HFFc6 (cell line): ENCODE results near the gene MEGF9. TPM values are rescaled to one million over a fixed set of nuclear protein-coding genes. Genes with fewer than 3 reads are reported as not detected.

Experiments
- DNase-seq: peaks from one replicate; pipeline ENCODE4 v3.0.0-alpha.2; 2018
- H3K27ac Mint-ChIP-seq: 2 replicates; pipeline ENCODE4 v1.8.0; 2020; ENCODE audit warnings: mild to moderate bottlenecking, mixed read lengths
- H3K27me3 Mint-ChIP-seq: 2 replicates; pipeline ENCODE4 v1.8.0; 2021; ENCODE audit warnings: mild to moderate bottlenecking, moderate library complexity, mixed read lengths; ENCODE audit not compliant: insufficient read depth
- H3K36me3 Mint-ChIP-seq: 2 replicates; pipeline ENCODE4 v1.8.0; 2021; ENCODE audit warnings: low read depth, mixed read lengths
- H3K4me1 Mint-ChIP-seq: 2 replicates; pipeline ENCODE4 v1.8.0; 2020; ENCODE audit warnings: low read depth, mixed read lengths
- H3K4me3 Mint-ChIP-seq: 2 replicates; pipeline ENCODE4 v1.8.0; 2020; ENCODE audit warnings: mild to moderate bottlenecking, moderate library complexity, mixed read lengths
- H3K9me3 Mint-ChIP-seq: 2 replicates; pipeline ENCODE4 v1.8.0; 2020; ENCODE audit warnings: mild to moderate bottlenecking, mixed read lengths
- CTCF ChIP-seq: fragments of 200-600 bp; sonication (generic); IDR thresholded peaks from 2 replicates; pipeline ENCODE4 v1.5.0; 2021; ENCODE audit warnings: antibody characterized with exemption, mild to moderate bottlenecking
- total RNA-seq, 6 experiments: library from RNA; stranded (reverse); fragmentation: NEBNext Ultra II Directional; extraction: Animal tissue kit (Norgen Biotek cat#: 25700); gene quantifications; 2 replicates in 1 of 6; 3 replicates in 5 of 6; pipeline ENCODE4 v1.2.3, GENCODE V29; 2021

MEGF9 gene
- total RNA-seq, 6 experiments from 2014 or later: 5.1 to 9.8 (median 8.8) TPM

GRCh38 chr9:120603591-120603990 is 110.7 kb downstream of the MEGF9 start:
- Mint-ChIP-seq H3K27ac (no peak overlapping the region), H3K4me1 (peaks cover 14% of the 10 kb centered on the region), H3K9me3 (no peaks in the 10 kb centered on the region), H3K36me3 (peaks cover 7% of the 10 kb centered on the region), H3K27me3 (no peaks in the 10 kb centered on the region), H3K4me3 (no peak overlapping the region)
- no peak for TF ChIP-seq CTCF
- no peak for DNase-seq

- DNase-seq: no peak
- H3K27ac Mint-ChIP-seq: no peak overlapping the region
- H3K9me3 Mint-ChIP-seq: no peaks in the 10 kb centered on the region
- no peak overlapping the region for H3K4me3 Mint-ChIP-seq
- TF ChIP-seq CTCF: no peak
- no peaks in the 10 kb centered on the region for H3K27me3 Mint-ChIP-seq
- H3K36me3 Mint-ChIP-seq: peaks cover 7% of the 10 kb centered on the region
- peaks cover 8% of the 10 kb centered on the region for H3K4me1 Mint-ChIP-seq
Observed at GRCh38 chr9:120603010-120603409, 111.3 kb downstream of the MEGF9 start.

- Mint-ChIP-seq H3K36me3 (no peaks in the 10 kb centered on the region), H3K9me3 (no peaks in the 10 kb centered on the region), H3K4me3 (no peak overlapping the region), H3K27ac (no peak overlapping the region), H3K27me3 (no peaks in the 10 kb centered on the region; the same call in 1 of the 2 replicates), H3K4me1 (peaks cover 3% of the 10 kb centered on the region; the same call in 1 of the 2 replicates)
- no peak for TF ChIP-seq CTCF
- DNase-seq: no peak
Observed at GRCh38 chr9:120593955-120594277, 120.4 kb downstream of the MEGF9 start.

DNA sequence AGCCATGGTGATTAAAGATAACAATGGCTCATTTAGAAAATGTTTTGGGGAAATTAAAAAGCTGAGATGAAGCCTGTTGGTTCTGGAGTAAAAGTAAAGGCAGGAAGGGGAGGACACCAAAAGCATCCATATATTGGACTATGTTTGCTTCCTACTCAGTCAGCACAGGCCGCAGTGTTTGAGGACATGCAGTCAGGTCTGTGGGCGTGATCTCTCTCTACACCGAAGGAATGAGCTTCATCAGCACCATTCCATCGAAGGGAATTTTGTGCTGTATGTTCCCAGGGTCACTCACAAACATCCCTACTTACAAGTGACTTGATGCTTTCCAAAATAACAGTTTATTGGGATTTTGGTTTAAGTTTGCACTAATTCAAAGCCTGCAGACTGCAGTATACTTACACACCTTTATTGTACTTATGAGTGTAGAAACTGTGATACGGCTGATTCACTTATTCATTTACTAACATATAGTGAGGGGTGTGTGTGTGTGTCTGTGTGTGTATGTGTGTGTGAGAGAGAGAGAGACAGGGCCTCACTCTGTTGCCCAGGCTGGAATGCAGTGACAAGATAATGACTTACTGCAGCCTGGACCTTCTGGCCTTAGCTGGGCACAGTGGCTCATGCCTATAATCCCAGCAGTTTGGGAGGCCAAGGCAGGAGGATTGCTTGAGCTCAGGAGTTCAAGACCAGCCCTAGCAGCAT is 120.9 kb downstream of the MEGF9 start:
- H3K9me3 Mint-ChIP-seq: no peaks in the 10 kb centered on the region
- no peak overlapping the region for H3K4me3 Mint-ChIP-seq
- no peaks in the 10 kb centered on the region; the same call in 1 of the 2 replicates for H3K27me3 Mint-ChIP-seq
- no peaks in the 10 kb centered on the region for H3K4me1 Mint-ChIP-seq
- no peak for TF ChIP-seq CTCF
- no peak for DNase-seq
- H3K36me3 Mint-ChIP-seq: no peaks in the 10 kb centered on the region
- H3K27ac Mint-ChIP-seq: no peak overlapping the region

DNA sequence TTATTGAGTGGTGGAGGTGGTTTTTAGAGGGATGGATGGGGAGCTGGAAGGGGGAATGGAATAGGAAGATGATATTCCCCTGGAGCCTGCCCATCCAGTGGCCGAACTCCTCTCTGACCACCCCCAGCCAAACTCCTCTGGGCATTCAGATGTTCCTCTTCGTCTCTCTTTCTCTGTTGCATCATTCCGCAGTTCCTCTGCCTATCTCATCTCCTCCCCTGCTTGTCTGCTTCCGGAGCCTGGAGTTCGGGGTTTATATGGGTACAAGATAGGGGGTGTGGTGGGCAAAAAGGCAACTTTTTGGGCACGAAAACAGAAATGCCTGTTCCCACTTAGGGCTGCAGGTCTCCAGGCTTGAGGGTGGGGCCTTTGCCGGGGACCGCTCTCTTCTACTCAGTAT is 122.1 kb downstream of the MEGF9 start:
- no peak for DNase-seq
- no peaks in the 10 kb centered on the region for H3K36me3 Mint-ChIP-seq
- no peak overlapping the region for H3K27ac Mint-ChIP-seq
- no peak for TF ChIP-seq CTCF
- no peak overlapping the region for H3K4me3 Mint-ChIP-seq
- H3K27me3 Mint-ChIP-seq: no peaks in the 10 kb centered on the region; the same call in 1 of the 2 replicates
- H3K9me3 Mint-ChIP-seq: no peaks in the 10 kb centered on the region
- no peaks in the 10 kb centered on the region for H3K4me1 Mint-ChIP-seq
